NCI-H526 treated with DMSO at 0.1 percent for 48 hours (cell line): Measurements from ENCODE around the gene YWHAG.
"Not testable (repeated sequence)": the region's sequence is repeated elsewhere in the genome, so short reads cannot be mapped to it uniquely, and the experiment has no call there.

Experiments used
- DNase-seq: peaks from one replicate; lab custom pipeline; 2025; lab: John Stamatoyannopoulos, UW

The YWHAG gene

GRCh38 chr7:76318488-76319353, 40.1 kb downstream of the YWHAG start:
- DNase-seq, result peak; percentile 46

GRCh38 chr7:76317782-76318487, 40.9 kb downstream of the YWHAG start:
- peak; percentile 94 for DNase-seq

- no peak for DNase-seq
Measured at GRCh38 chr7:76316984-76317781, 41.6 kb downstream of the YWHAG start.

GRCh38 chr7:76315364-76315763, 43.4 kb downstream of the YWHAG start:
- DNase-seq, result no peak

- not testable (repeated sequence) for DNase-seq
Measured at GRCh38 chr7:76314740-76315139, 44.1 kb downstream of the YWHAG start.

- DNase-seq, result peak; percentile 93
Measured at GRCh38 chr7:76314042-76314721, 44.6 kb downstream of the YWHAG start.

- not testable (repeated sequence) for DNase-seq
Measured at GRCh38 chr7:76311838-76312237, 47.0 kb downstream of the YWHAG start.

- DNase-seq, result no peak
Measured at GRCh38 chr7:76310102-76310957, 48.5 kb downstream of the YWHAG start.

GRCh38 chr7:76309341-76310101, 49.3 kb downstream of the YWHAG start:
- DNase-seq, result not testable (repeated sequence)

GRCh38 chr7:76308874-76309273, 49.9 kb downstream of the YWHAG start:
- not testable (repeated sequence) for DNase-seq

GRCh38 chr7:76304888-76305375, 53.9 kb downstream of the YWHAG start:
- DNase-seq, result no peak

- peak; percentile 38 for DNase-seq
Measured at GRCh38 chr7:76303202-76304147, 55.3 kb downstream of the YWHAG start.

GRCh38 chr7:76302347-76303201, 56.2 kb downstream of the YWHAG start, which contains the start of gene HSPB1:
TSS of gene HSPB1 (plus strand) at chr7:76302673. CDS start at chr7:76302713, 40 bp downstream.
- DNase-seq, result peak; percentile 42

- DNase-seq, result no peak
Measured at GRCh38 chr7:76301000-76301399, 57.8 kb downstream of the YWHAG start.

GRCh38 chr7:76300166-76300731, 58.5 kb downstream of the YWHAG start:
- no peak for DNase-seq

GRCh38 chr7:76296743-76297740, 61.7 kb downstream of the YWHAG start:
- DNase-seq, result no peak
